Glutamatergic neuron (in vitro differentiated cells): ENCODE data around the gene MAB21L4. TPM values are rescaled to one million over a fixed set of nuclear protein-coding genes. Genes with fewer than 3 reads are reported as not detected.

ENCODE experiments used
- DNase-seq: peaks from one replicate; pipeline ENCODE4 v3.0.0; 2022
- H3K27ac Mint-ChIP-seq: one replicate; pipeline ENCODE4 v1.8.0; 2020; ENCODE audit warnings: mild to moderate bottlenecking, mixed read lengths, inconsistent platforms; ENCODE audit not compliant: unreplicated experiment
- H3K27me3 Mint-ChIP-seq: one replicate; pipeline ENCODE4 v1.8.0; 2020; ENCODE audit warnings: mild to moderate bottlenecking, moderate library complexity, mixed read lengths, inconsistent platforms; ENCODE audit not compliant: unreplicated experiment
- H3K36me3 Mint-ChIP-seq: one replicate; pipeline ENCODE4 v1.8.0; 2020; ENCODE audit warnings: mild to moderate bottlenecking, mixed read lengths, inconsistent platforms; ENCODE audit not compliant: unreplicated experiment
- H3K4me1 Mint-ChIP-seq: one replicate; pipeline ENCODE4 v1.8.0; 2020; ENCODE audit warnings: mild to moderate bottlenecking, low read depth, mixed read lengths, inconsistent platforms; ENCODE audit not compliant: unreplicated experiment
- H3K4me3 Mint-ChIP-seq: one replicate; pipeline ENCODE4 v1.8.0; 2020; ENCODE audit warnings: mild to moderate bottlenecking, mixed read lengths, inconsistent platforms; ENCODE audit not compliant: unreplicated experiment
- H3K9me3 Mint-ChIP-seq: one replicate; pipeline ENCODE4 v1.8.0; 2020; ENCODE audit warnings: mild to moderate bottlenecking, moderate library complexity, mixed read lengths, inconsistent platforms; ENCODE audit not compliant: unreplicated experiment
- CTCF ChIP-seq: fragments of 200-600 bp; sonication (generic); IDR thresholded peaks from one replicate; pipeline ENCODE4 v1.5.0; 2021; ENCODE audit not compliant: partially characterized antibody, unreplicated experiment
- total RNA-seq: library from RNA; stranded (reverse); fragmentation: NEBNext Ultra II Directional; extraction: Animal tissue kit (Norgen Biotek cat#: 25700); gene quantifications from one replicate; pipeline ENCODE4 v1.2.1, GENCODE V29; 2021; ENCODE audit not compliant: unreplicated experiment

Gene MAB21L4
- total RNA-seq, 1 donor from 2014 or later = not detected

- Mint-ChIP-seq H3K9me3 (peaks cover 5% of the 10 kb centered on the region), H3K27me3 (peaks cover 2% of the 10 kb centered on the region), H3K27ac (no peak overlapping the region), H3K4me3 (no peak overlapping the region), H3K4me1 (peaks cover 2% of the 10 kb centered on the region), H3K36me3 (no peaks in the 10 kb centered on the region)
- no peak for TF ChIP-seq CTCF
- no peak for DNase-seq
Measured at GRCh38 chr2:240909216-240909974, 13.4 kb upstream of the MAB21L4 start.

- no peak for DNase-seq
- Mint-ChIP-seq H3K36me3 (no peaks in the 10 kb centered on the region), H3K4me1 (peaks cover 2% of the 10 kb centered on the region)
Measured at GRCh38 chr2:240906911-240907590, 11.1 kb upstream of the MAB21L4 start.

DNA sequence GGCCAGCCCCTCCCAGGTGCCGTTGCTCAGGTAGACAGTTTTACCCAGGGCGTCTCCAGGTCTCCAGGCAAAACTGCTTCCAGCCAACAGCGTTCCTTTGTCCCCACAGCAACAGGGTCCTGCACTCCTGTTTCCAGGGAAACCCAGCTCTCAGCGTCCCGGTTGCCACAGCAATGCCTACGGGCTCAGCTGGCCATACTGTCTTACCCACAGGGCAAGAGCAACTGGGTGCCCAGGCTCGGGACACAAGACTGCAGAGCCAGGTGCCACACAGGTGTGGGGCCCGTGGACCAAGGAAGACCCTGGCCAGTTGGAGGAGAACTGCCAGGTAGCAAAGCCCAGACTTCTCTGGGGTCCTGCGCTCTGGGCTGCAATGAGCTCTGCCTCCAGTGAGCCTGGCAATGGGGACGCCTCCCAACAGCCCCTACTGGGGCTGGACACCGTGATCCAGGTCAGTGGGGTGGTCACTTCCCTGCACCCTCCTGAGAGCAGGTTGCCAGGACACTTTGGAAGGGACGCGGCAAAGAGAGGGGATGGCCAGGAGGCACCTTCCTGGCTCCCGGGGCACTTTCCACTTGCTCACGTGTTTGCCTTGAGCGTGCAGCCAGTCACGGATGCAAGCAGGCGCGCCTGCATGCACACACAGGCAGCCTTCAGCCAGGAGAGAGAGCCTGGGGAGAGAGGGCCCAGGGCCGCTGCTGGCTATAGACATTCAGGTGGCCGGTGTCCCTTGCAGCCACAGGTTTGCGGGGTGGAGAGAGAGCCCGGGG is 10.4 kb upstream of the MAB21L4 start, which contains the start of gene CROCC2:
Gene CROCC2 (plus strand): TSS at position 196 of the 770 bp plus-strand sequence. CDS start 178 bp downstream, at position 374.
- DNase-seq = no peak
- no peaks in the 10 kb centered on the region for H3K36me3 Mint-ChIP-seq
- H3K27me3 Mint-ChIP-seq = peaks cover 2% of the 10 kb centered on the region
- H3K27ac Mint-ChIP-seq = no peak within 1 kb of the TSS
- peaks cover 6% of the 10 kb centered on the region for H3K9me3 Mint-ChIP-seq
- no peak within 1 kb of the TSS for H3K4me3 Mint-ChIP-seq
- peaks cover 2% of the 10 kb centered on the region for H3K4me1 Mint-ChIP-seq
- TF ChIP-seq CTCF = no peak

More at GRCh38 chr2:240906911-240907590, 11.1 kb upstream of the MAB21L4 start:
- H3K27ac Mint-ChIP-seq = no peak overlapping the region
- peaks cover 4% of the 10 kb centered on the region for H3K9me3 Mint-ChIP-seq
- H3K27me3 Mint-ChIP-seq = peaks cover 2% of the 10 kb centered on the region
- TF ChIP-seq CTCF = no peak
- no peak overlapping the region for H3K4me3 Mint-ChIP-seq

GRCh38 chr2:240905176-240905781 is 9.3 kb upstream of the MAB21L4 start:
- Mint-ChIP-seq H3K36me3 (no peaks in the 10 kb centered on the region), H3K27me3 (peaks cover 2% of the 10 kb centered on the region), H3K4me3 (no peak overlapping the region), H3K4me1 (peaks cover 2% of the 10 kb centered on the region), H3K9me3 (peaks cover 9% of the 10 kb centered on the region), H3K27ac (no peak overlapping the region)
- DNase-seq = peak; percentile 4
- no peak for TF ChIP-seq CTCF
